Central memory CD8-positive, alpha-beta T cell (primary cell): ENCODE results near the gene PC.

ENCODE experiments used
- ATAC-seq: fragments of 150-1000 bp; cut with Tn5 transposase; replicated peaks from 2 replicates; pipeline ENCODE4 v1.10.0; 2022; ENCODE audit warnings: mild to moderate bottlenecking, moderate FRiP score, moderate number of reproducible peaks; ENCODE audit not compliant: poor library complexity, severe bottlenecking; ENCODE audit errors: extremely low read depth
- DNase-seq, 2 donors: peaks; one replicate each; pipeline ENCODE4 v3.0.0; 2021; ENCODE audit warnings: low spot score in 2 of 2
- H3K27ac Mint-ChIP-seq: one replicate; pipeline ENCODE4 v1.8.0; 2022; ENCODE audit warnings: low read depth, mild to moderate bottlenecking, moderate library complexity, mixed read lengths
- H3K27me3 Mint-ChIP-seq: one replicate; pipeline ENCODE4 v1.8.0; 2022; ENCODE audit warnings: mixed read lengths
- H3K36me3 Mint-ChIP-seq: one replicate; pipeline ENCODE4 v1.8.0; 2022; ENCODE audit warnings: mild to moderate bottlenecking, moderate library complexity, mixed read lengths; ENCODE audit not compliant: insufficient read depth
- H3K4me1 Mint-ChIP-seq: one replicate; pipeline ENCODE4 v1.8.0; 2022; ENCODE audit warnings: mixed read lengths
- H3K4me3 Mint-ChIP-seq: one replicate; pipeline ENCODE4 v1.8.0; 2022; ENCODE audit warnings: mild to moderate bottlenecking, moderate library complexity, mixed read lengths
- H3K9me3 Mint-ChIP-seq: one replicate; pipeline ENCODE4 v1.8.0; 2022; ENCODE audit warnings: mixed read lengths

Gene PC

GRCh38 chr11:66929753-66930152 lies 28.4 kb downstream of the PC start:
- H3K27me3 Mint-ChIP-seq: peaks cover 20% of the 10 kb centered on the region
- ATAC-seq: no peak
- no peak overlapping the region for H3K27ac Mint-ChIP-seq
- DNase-seq: no peak
- H3K4me1 Mint-ChIP-seq: no peaks in the 10 kb centered on the region
- H3K36me3 Mint-ChIP-seq: no peaks in the 10 kb centered on the region
- no peaks in the 10 kb centered on the region for H3K9me3 Mint-ChIP-seq
- no peak overlapping the region for H3K4me3 Mint-ChIP-seq

- H3K4me1 Mint-ChIP-seq: no peaks in the 10 kb centered on the region
- no peak overlapping the region for H3K27ac Mint-ChIP-seq
- no peaks in the 10 kb centered on the region for H3K36me3 Mint-ChIP-seq
- peaks cover 10% of the 10 kb centered on the region for H3K27me3 Mint-ChIP-seq
- H3K4me3 Mint-ChIP-seq: no peak overlapping the region
- DNase-seq (no peak), ATAC-seq (no peak)
- H3K9me3 Mint-ChIP-seq: no peaks in the 10 kb centered on the region
Observed at GRCh38 chr11:66924272-66924671, 33.9 kb downstream of the PC start.

- Mint-ChIP-seq H3K4me1 (no peaks in the 10 kb centered on the region), H3K27me3 (peaks cover 10% of the 10 kb centered on the region), H3K36me3 (no peaks in the 10 kb centered on the region), H3K27ac (no peak overlapping the region), H3K4me3 (no peak overlapping the region), H3K9me3 (no peaks in the 10 kb centered on the region)
- ATAC-seq (no peak), DNase-seq (no peak)
Observed at GRCh38 chr11:66922551-66922950, 35.6 kb downstream of the PC start.

DNA sequence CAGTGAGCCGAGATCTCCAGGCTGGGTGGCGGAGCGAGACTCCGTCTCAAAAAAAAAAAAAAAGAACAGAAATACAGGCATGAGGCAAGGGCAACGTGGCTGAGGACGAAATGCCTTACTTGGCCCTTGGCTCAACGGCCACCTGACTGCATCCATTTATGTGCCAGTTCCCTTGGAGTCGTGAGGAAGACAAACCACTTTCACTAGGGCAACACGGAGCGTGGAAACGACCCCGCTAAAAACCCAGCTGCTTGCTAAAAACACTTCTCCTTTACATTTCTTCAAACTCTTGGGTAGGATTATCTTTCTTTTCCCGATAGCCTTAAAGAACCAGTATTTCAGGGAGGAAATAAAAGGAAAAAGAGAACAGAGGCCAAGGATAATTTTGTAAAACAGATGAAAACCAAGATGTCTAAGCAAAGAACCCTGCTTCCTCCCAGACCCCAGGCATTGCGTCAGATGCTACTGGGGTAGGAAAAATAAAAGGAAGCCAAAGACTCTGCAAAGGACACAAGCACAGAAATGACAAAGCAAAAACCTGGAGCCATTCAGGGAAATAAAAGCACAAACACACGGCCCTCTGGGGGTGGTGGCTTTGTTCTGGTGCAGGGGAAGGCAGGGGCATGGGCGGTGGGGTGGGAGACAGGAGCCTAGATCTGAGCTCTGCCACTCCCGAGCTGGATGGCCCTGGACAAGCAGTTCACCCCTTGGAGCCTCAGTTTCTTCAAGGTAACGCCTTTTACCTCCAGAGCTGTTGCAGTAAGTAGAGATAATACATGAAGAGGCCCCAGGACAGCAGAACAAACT lies 37.0 kb downstream of the PC start:
- no peak overlapping the region for H3K4me3 Mint-ChIP-seq
- H3K9me3 Mint-ChIP-seq: no peaks in the 10 kb centered on the region
- peaks cover 10% of the 10 kb centered on the region for H3K27me3 Mint-ChIP-seq
- H3K36me3 Mint-ChIP-seq: no peaks in the 10 kb centered on the region
- DNase-seq: no peak
- no peaks in the 10 kb centered on the region for H3K4me1 Mint-ChIP-seq
- ATAC-seq: no peak
- H3K27ac Mint-ChIP-seq: no peak overlapping the region

DNA sequence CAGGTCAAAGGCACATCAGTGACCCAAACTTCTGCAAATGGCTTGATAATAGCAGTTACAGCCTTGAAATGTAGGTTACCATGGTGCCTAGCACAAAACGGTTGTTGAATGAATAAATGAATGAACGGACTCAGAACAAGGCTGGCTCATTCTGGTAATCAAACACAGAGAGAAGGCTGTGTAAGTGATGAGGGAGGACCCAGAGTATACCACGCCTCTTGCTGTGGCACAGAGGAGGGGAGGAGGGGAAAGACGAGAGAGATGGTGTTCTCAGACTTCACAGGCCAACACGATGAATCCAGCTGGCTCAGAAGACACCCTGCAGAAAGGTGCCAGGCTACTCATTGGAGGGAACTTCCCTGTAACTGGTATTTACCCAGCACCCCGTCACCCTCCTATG lies 38.3 kb downstream of the PC start:
- Mint-ChIP-seq H3K4me3 (no peak overlapping the region), H3K9me3 (no peaks in the 10 kb centered on the region), H3K36me3 (no peaks in the 10 kb centered on the region), H3K4me1 (no peaks in the 10 kb centered on the region), H3K27ac (no peak overlapping the region), H3K27me3 (peaks cover 10% of the 10 kb centered on the region)
- no peak for DNase-seq
- ATAC-seq: no peak

- no peaks in the 10 kb centered on the region for H3K4me1 Mint-ChIP-seq
- H3K36me3 Mint-ChIP-seq: no peaks in the 10 kb centered on the region
- ATAC-seq: no peak
- no peak overlapping the region for H3K27ac Mint-ChIP-seq
- H3K27me3 Mint-ChIP-seq: peaks cover 10% of the 10 kb centered on the region
- no peaks in the 10 kb centered on the region for H3K9me3 Mint-ChIP-seq
- DNase-seq: no peak
- H3K4me3 Mint-ChIP-seq: no peak overlapping the region
Observed at GRCh38 chr11:66918741-66919140, 39.4 kb downstream of the PC start.

- Mint-ChIP-seq H3K4me3 (no peak overlapping the region), H3K36me3 (peaks cover 2% of the 10 kb centered on the region), H3K27ac (no peak overlapping the region), H3K9me3 (no peaks in the 10 kb centered on the region), H3K4me1 (no peaks in the 10 kb centered on the region), H3K27me3 (peaks cover 10% of the 10 kb centered on the region)
- no peak for DNase-seq
- no peak for ATAC-seq
Observed at GRCh38 chr11:66915866-66916265, 42.3 kb downstream of the PC start.

- no peak overlapping the region for H3K27ac Mint-ChIP-seq
- no peak overlapping the region for H3K4me3 Mint-ChIP-seq
- DNase-seq: no peak
- no peaks in the 10 kb centered on the region for H3K4me1 Mint-ChIP-seq
- H3K9me3 Mint-ChIP-seq: no peaks in the 10 kb centered on the region
- peaks cover 9% of the 10 kb centered on the region for H3K27me3 Mint-ChIP-seq
- no peak for ATAC-seq
- H3K36me3 Mint-ChIP-seq: peaks cover 2% of the 10 kb centered on the region
Observed at GRCh38 chr11:66915046-66915832, 42.9 kb downstream of the PC start.

- H3K27me3 Mint-ChIP-seq: peaks cover 2% of the 10 kb centered on the region
- no peak for ATAC-seq
- H3K36me3 Mint-ChIP-seq: peaks cover 2% of the 10 kb centered on the region
- no peak overlapping the region for H3K4me3 Mint-ChIP-seq
- no peak overlapping the region for H3K27ac Mint-ChIP-seq
- H3K4me1 Mint-ChIP-seq: no peaks in the 10 kb centered on the region
- H3K9me3 Mint-ChIP-seq: no peaks in the 10 kb centered on the region
- DNase-seq: no peak
Observed at GRCh38 chr11:66914505-66914904, 43.7 kb downstream of the PC start.

GRCh38 chr11:66912911-66913310 lies 45.3 kb downstream of the PC start:
- H3K9me3 Mint-ChIP-seq: no peaks in the 10 kb centered on the region
- no peak for ATAC-seq
- H3K27ac Mint-ChIP-seq: no peak overlapping the region
- no peak for DNase-seq
- H3K4me1 Mint-ChIP-seq: no peaks in the 10 kb centered on the region
- no peaks in the 10 kb centered on the region for H3K27me3 Mint-ChIP-seq
- H3K4me3 Mint-ChIP-seq: no peak overlapping the region
- peaks cover 2% of the 10 kb centered on the region for H3K36me3 Mint-ChIP-seq

DNA sequence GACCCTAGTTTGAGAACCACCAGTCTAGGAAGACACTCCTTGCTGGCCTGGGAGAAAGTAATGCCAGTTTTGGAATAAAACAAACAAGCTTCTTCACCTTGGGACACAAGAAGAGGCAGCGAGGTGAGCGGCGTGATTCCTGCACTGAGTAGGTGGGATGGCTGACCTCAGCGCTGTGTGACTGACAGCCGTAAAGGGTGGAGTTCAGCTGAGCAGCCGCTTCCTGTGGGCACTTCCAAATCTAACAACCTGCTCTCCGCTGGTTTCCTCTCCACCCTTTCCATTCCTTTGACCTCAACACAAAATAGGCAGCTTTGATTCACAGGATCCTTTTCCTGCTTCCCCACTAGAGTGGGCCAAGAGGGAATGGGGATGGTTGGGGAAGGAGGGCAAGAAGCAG lies 45.8 kb downstream of the PC start:
- DNase-seq: no peak
- no peak overlapping the region for H3K27ac Mint-ChIP-seq

GRCh38 chr11:66910669-66911068 lies 47.5 kb downstream of the PC start:
- ATAC-seq: no peak
- Mint-ChIP-seq H3K9me3 (no peaks in the 10 kb centered on the region), H3K4me3 (no peak overlapping the region), H3K27ac (no peak overlapping the region), H3K4me1 (no peaks in the 10 kb centered on the region), H3K36me3 (peaks cover 2% of the 10 kb centered on the region), H3K27me3 (peaks cover 4% of the 10 kb centered on the region)
- no peak for DNase-seq

More for the DNA sequence above, 45.8 kb downstream of the PC start:
- Mint-ChIP-seq H3K9me3 (no peaks in the 10 kb centered on the region), H3K36me3 (peaks cover 2% of the 10 kb centered on the region), H3K4me3 (no peak overlapping the region), H3K4me1 (no peaks in the 10 kb centered on the region), H3K27me3 (no peaks in the 10 kb centered on the region)
- ATAC-seq: no peak

DNA sequence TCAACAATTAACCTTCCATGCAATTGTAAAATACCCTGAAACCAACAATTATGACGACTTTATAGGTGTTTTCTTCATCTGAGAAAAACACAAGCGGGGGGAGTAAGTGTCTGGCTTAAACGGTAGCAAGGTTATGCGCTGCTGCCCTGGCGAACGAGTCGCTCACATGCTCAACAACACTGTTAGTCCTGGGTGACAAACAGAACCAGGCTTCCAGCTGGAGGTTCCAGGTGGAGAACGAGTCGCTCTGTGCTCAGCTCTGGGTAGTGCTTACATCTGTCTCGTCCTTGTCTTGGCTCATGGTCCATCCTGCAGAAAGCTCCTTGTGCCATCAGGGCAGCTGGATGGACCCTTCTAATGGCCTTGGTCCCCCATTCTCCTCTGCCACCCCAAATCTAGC lies 48.2 kb downstream of the PC start:
- no peak for ATAC-seq
- peaks cover 2% of the 10 kb centered on the region for H3K36me3 Mint-ChIP-seq
- no peak overlapping the region for H3K4me3 Mint-ChIP-seq
- peaks cover 9% of the 10 kb centered on the region for H3K27me3 Mint-ChIP-seq
- H3K4me1 Mint-ChIP-seq: no peaks in the 10 kb centered on the region
- H3K27ac Mint-ChIP-seq: no peak overlapping the region
- DNase-seq: no peak
- H3K9me3 Mint-ChIP-seq: no peaks in the 10 kb centered on the region
